Psoas muscle (tissue), 8 donors: Measurements from ENCODE around the gene ATP5ME. TPM values are rescaled to one million over a fixed set of nuclear protein-coding genes. Genes with fewer than 3 reads are reported as not detected.
A peak's percentile ranks its signal among the peaks of the same experiment; 100 is the strongest.

Experiments
- ATAC-seq, 4 donors: fragments of 200-7000 bp; cut with Tn5 transposase; one replicate each; pipeline ENCODE4 v1.9.1; 2020; ENCODE audit warnings: moderate library complexity in 3 of 4, mild to moderate bottlenecking in 2 of 4
- DNase-seq, 2 donors: peaks; one replicate each; pipeline ENCODE4 v3.0.0-alpha.2; 2020
- H3K27ac ChIP-seq: fragments of 200-600 bp; one replicate; pipeline ENCODE4 v1.8.0; 2022
- H3K27me3 ChIP-seq, 3 donors: fragments of 200-600 bp in 1 of 3; one replicate each; pipeline versions ENCODE4 v1.6.1 to v1.8.0; 2013 to 2022; ENCODE audit warnings: low read length in 2 of 3, mild to moderate bottlenecking in 2 of 3, moderate library complexity in 1 of 3; ENCODE audit not compliant: insufficient read depth in 3 of 3
- H3K36me3 ChIP-seq, 2 donors: fragments of 200-600 bp in 1 of 2; one replicate each; pipeline versions ENCODE4 v1.6.1 to v1.8.0; 2013 to 2022; ENCODE audit warnings: low read depth in 1 of 2, mild to moderate bottlenecking in 1 of 2, moderate library complexity in 1 of 2; ENCODE audit not compliant: insufficient read depth in 1 of 2
- H3K4me1 ChIP-seq: fragments of 200-600 bp; one replicate; pipeline ENCODE4 v1.8.0; 2022
- H3K4me3 ChIP-seq: fragments of 200-600 bp; one replicate; pipeline ENCODE4 v1.8.0; 2022; ENCODE audit warnings: mild to moderate bottlenecking
- H3K9me3 ChIP-seq: fragments of 200-600 bp; one replicate; pipeline ENCODE4 v1.8.0; 2022
- CTCF ChIP-seq: fragments of 200-600 bp; IDR thresholded peaks from one replicate; pipeline ENCODE4 v1.8.0; 2022; ENCODE audit warnings: antibody characterized with exemption
- WGBS, 3 donors: extraction: QIAGEN DNeasy Blood & Tissue Kit; methylation state at CpG; one replicate each; pipeline versions ENCODE4 v1.1.6 to v1.1.7; 2013; 5-methylcytosine and 5-hydroxymethylcytosine counted together
- intact Hi-C, 2 donors: fragments of 100-400 bp; cut with DNase I; formaldehyde crosslinking; loops; one replicate each; pipeline versions ENCODE4 v1.11.0 to v1.14.2; 2022
- polyA plus RNA-seq, 3 donors: library from polyadenylated mRNA; stranded (reverse); fragments of 200-250 nt; gene quantifications; one replicate each; pipeline ENCODE4 v1.2.3, GENCODE V29; 2013
- total RNA-seq, 4 donors: library from RNA; stranded (reverse); fragmentation: NEBNext Ultra II Directional in 2 of 4; extraction: Animal tissue kit (Norgen Biotek cat#: 25700) in 2 of 4; gene quantifications; one replicate each; pipeline versions ENCODE4 v1.2.1 to v1.2.4, GENCODE V29; 2021 to 2023
- donor health status: healthy with polysubstance abuse.
- donor health status: DM: no; HTN: no; CAD: no; lungs with moderate emphysema.
- donor health status: Bipolar disorder and iron deficiency.
- donor health status: healthy.
- donor health status: DM: yes; HTN: yes; CAD: no.
- donor health status: DM: no; HTN: no; CAD: no.
- donor health status: DM: no; HTN: no; CAD: no.
- donor health status: DM: yes; HTN: yes; CAD: no.

Gene ATP5ME
- total and polyA plus RNA-seq, 7 donors: 358 to 712 (median 470) TPM

- ATAC-seq: no peak
- H3K36me3 ChIP-seq: no peaks in the 10 kb centered on the region
- H3K27ac ChIP-seq: no peak overlapping the region
- TF ChIP-seq CTCF: no peak
- H3K27me3 ChIP-seq: peaks cover 0 to 3% (median 0%) of the 10 kb centered on the region in 3 donors
- WGBS, 3 donors: 84 to 97% (median 87%) methylated on average over 11 to 13 of the region's 13 CpGs
- intact Hi-C loops: no loop called here
- H3K9me3 ChIP-seq: no peaks in the 10 kb centered on the region
- peak in 1 of 2 donors; percentile 40 for DNase-seq
- peaks cover 44% of the 10 kb centered on the region for H3K4me1 ChIP-seq
- H3K4me3 ChIP-seq: no peak overlapping the region
Measured at GRCh38 chr4:679104-679481, 5.0 kb upstream of the ATP5ME start.

GRCh38 chr4:678331-679103 lies 4.4 kb upstream of the ATP5ME start:
- peaks cover 44% of the 10 kb centered on the region for H3K4me1 ChIP-seq
- no peak overlapping the region for H3K4me3 ChIP-seq
- no peak overlapping the region for H3K27ac ChIP-seq
- peaks cover 0 to 3% (median 0%) of the 10 kb centered on the region in 3 donors for H3K27me3 ChIP-seq
- DNase-seq (peak in 1 of 2 donors; percentile 36), ATAC-seq (no peak)
- H3K9me3 ChIP-seq: no peaks in the 10 kb centered on the region
- no peak for TF ChIP-seq CTCF
- 60 to 68% (median 62%) methylated on average over 12 to 14 of the region's 14 CpGs for WGBS, 3 donors
- intact Hi-C loops: no loop called here
- no peaks in the 10 kb centered on the region for H3K36me3 ChIP-seq

- Histone ChIP-seq H3K27ac (peak overlapping the region; percentile 93), H3K27me3 (peaks cover 0 to 3% (median 0%) of the 10 kb centered on the region in 3 donors), H3K36me3 (peaks cover 0 to 5% of the 10 kb centered on the region in 2 donors), H3K9me3 (no peaks in the 10 kb centered on the region), H3K4me1 (peaks cover 52% of the 10 kb centered on the region), H3K4me3 (no peak overlapping the region)
- WGBS, 3 donors: 33 to 50% (median 34%) methylated on average over 26 of the region's 26 CpGs
- ATAC-seq (peak in 1 of 4 donors; percentile 41), DNase-seq (peak in 1 of 2 donors; percentile 65)
- no peak for TF ChIP-seq CTCF
- intact Hi-C loops: no loop called here
Measured at GRCh38 chr4:677431-678293, 3.6 kb upstream of the ATP5ME start.

GRCh38 chr4:676871-677235 lies 2.8 kb upstream of the ATP5ME start:
- Histone ChIP-seq H3K27me3 (peaks cover 0 to 3% (median 0%) of the 10 kb centered on the region in 3 donors), H3K27ac (peak overlapping the region; percentile 93), H3K36me3 (peaks cover 5 to 13% of the 10 kb centered on the region in 2 donors), H3K9me3 (no peaks in the 10 kb centered on the region), H3K4me3 (no peak overlapping the region), H3K4me1 (peaks cover 53% of the 10 kb centered on the region)
- intact Hi-C loops: no loop called here
- TF ChIP-seq CTCF: no peak
- DNase-seq: peak in 1 of 2 donors; percentile 48
- 53 to 58% (median 55%) methylated on average over 8 of the region's 8 CpGs for WGBS, 3 donors
- no peak for ATAC-seq
